Endothelial cell of umbilical vein (primary cell): Measurements from ENCODE around the gene SLC22A9. TPM values are rescaled to one million over a fixed set of nuclear protein-coding genes. Genes with fewer than 3 reads are reported as not detected.

Experiments
- BruUV-seq: library from RNA; stranded (reverse); fragments of 400-500 nt; replicated peaks from 2 replicates; lab custom pipeline; 2021; lab: Mats Ljungman, UMichigan
- CTCF ChIA-PET: fragments of 300-600, 350-600 bp; sonication (Branson Sonifier 250); formaldehyde crosslinking; loops from one replicate; lab custom pipeline; 2021; ENCODE audit warnings: antibody characterized with exemption, inconsistent platforms; lab: Charles Lee
- POLR2A ChIA-PET: fragments of 300-600, 350-600 bp; sonication (Branson Sonifier 250); formaldehyde crosslinking; loops from one replicate; lab custom pipeline; 2021; ENCODE audit warnings: antibody characterized with exemption, inconsistent platforms; lab: Charles Lee
- DNase-seq: peaks from one replicate; pipeline ENCODE4 v3.0.0-alpha.2; 2011; ENCODE audit warnings: low read depth, low spot score
- FAIRE-seq: peaks from 2 replicates; lab custom pipeline; 2011; peaks lifted over from hg19 to GRCh38; lab: Jason Lieb, UNC
- H2AFZ ChIP-seq: 2 replicates; pipeline ENCODE4 v1.6.0; 2012; ENCODE audit warnings: low read depth, low read length, control low read depth, inconsistent platforms
- H3K27ac ChIP-seq: 2 replicates; pipeline ENCODE4 v1.5.1; 2011; ENCODE audit warnings: low read depth, mild to moderate bottlenecking, control low read depth, low read length, moderate library complexity; ENCODE audit not compliant: insufficient read depth
- H3K27me3 ChIP-seq, 2 experiments: 2 replicates each; pipeline versions ENCODE4 v1.6.0 to v1.6.1; 2011; ENCODE audit warnings: low read length in 2 of 2, mixed read lengths in 1 of 2; ENCODE audit not compliant: control insufficient read depth in 2 of 2, insufficient read depth in 2 of 2
- H3K36me3 ChIP-seq, 2 experiments: 2 replicates in 1 of 2; 3 replicates in 1 of 2; pipeline ENCODE4 v1.5.1; 2011; ENCODE audit warnings: low read length in 2 of 2, mild to moderate bottlenecking in 1 of 2, moderate library complexity in 1 of 2; ENCODE audit not compliant: control insufficient read depth in 2 of 2, insufficient read depth in 2 of 2; ENCODE audit errors: extremely low read depth in 1 of 2
- H3K4me1 ChIP-seq: 3 replicates; pipeline ENCODE4 v1.5.1; 2011; ENCODE audit warnings: mild to moderate bottlenecking, low read length; ENCODE audit not compliant: control insufficient read depth, insufficient read depth; ENCODE audit errors: extremely low read depth
- H3K4me2 ChIP-seq: 2 replicates; pipeline ENCODE4 v1.6.1; 2011; ENCODE audit warnings: low read length, control low read depth, mixed read lengths; ENCODE audit not compliant: insufficient read depth
- H3K4me3 ChIP-seq, 3 experiments: fragments of 200-600 bp in 1 of 3; sonication (generic), shearing (Covaris generic) in 1 of 3; replicated peaks in 1 of 3; 2 replicates each; pipeline ENCODE4 v1.5.1; 2011 to 2016; ENCODE audit warnings: control low read depth in 3 of 3, low read length in 3 of 3, mild to moderate bottlenecking in 2 of 3, inconsistent platforms in 1 of 3, low read depth in 1 of 3, moderate library complexity in 1 of 3; ENCODE audit not compliant: insufficient read depth in 1 of 3
- H3K79me2 ChIP-seq: 2 replicates; pipeline ENCODE4 v1.6.0; 2012; ENCODE audit warnings: low read length, inconsistent platforms; ENCODE audit not compliant: control insufficient read depth, insufficient read depth
- H3K9ac ChIP-seq: replicated peaks from 2 replicates; pipeline ENCODE3; 2011; ENCODE audit warnings: low read length, control low read depth; ENCODE audit not compliant: insufficient read depth; ENCODE audit errors: extremely low read depth
- H3K9me1 ChIP-seq: replicated peaks from 3 replicates; pipeline ENCODE4 v1.6.0; 2011; ENCODE audit warnings: mild to moderate bottlenecking, low read length; ENCODE audit not compliant: control insufficient read depth, insufficient read depth; ENCODE audit errors: extremely low read depth
- H3K9me3 ChIP-seq: replicated peaks from 2 replicates; pipeline ENCODE4 v1.5.1; 2012; ENCODE audit warnings: low read length, inconsistent platforms; ENCODE audit not compliant: control insufficient read depth, insufficient read depth
- H4K20me1 ChIP-seq: replicated peaks from 2 replicates; pipeline ENCODE3; 2011; ENCODE audit warnings: mild to moderate bottlenecking, low read length; ENCODE audit not compliant: control insufficient read depth, insufficient read depth; ENCODE audit errors: extremely low read depth
- CTCF ChIP-seq, 2 donors: IDR thresholded peaks; 1 replicate in 1 of 2; 2 replicates in 1 of 2; pipeline ENCODE4 v1.5.1; 2011; ENCODE audit warnings: low read length in 2 of 2, mild to moderate bottlenecking in 2 of 2, moderate library complexity in 2 of 2, control low read depth in 1 of 2, inconsistent platforms in 1 of 2, low read depth in 1 of 2; ENCODE audit not compliant: insufficient read depth in 1 of 2; ENCODE audit errors: extremely low read depth in 1 of 2
- EZH2 ChIP-seq: IDR thresholded peaks from 2 replicates; pipeline ENCODE4 v1.6.1; 2012; ENCODE audit warnings: borderline replicate concordance, low read depth, mild to moderate bottlenecking, moderate library complexity, low read length, inconsistent platforms; ENCODE audit not compliant: severe bottlenecking
- FOS ChIP-seq: IDR thresholded peaks from 2 replicates; pipeline ENCODE4 v1.6.1; 2011; ENCODE audit warnings: mild to moderate bottlenecking, low read length, moderate library complexity, borderline replicate concordance; ENCODE audit not compliant: insufficient read depth
- GATA2 ChIP-seq: IDR thresholded peaks from 2 replicates; pipeline ENCODE4 v1.7.0; 2011; ENCODE audit warnings: low read depth, mild to moderate bottlenecking, moderate library complexity, mixed read lengths, low read length; ENCODE audit not compliant: insufficient read length, insufficient read depth
- JUN ChIP-seq: IDR thresholded peaks from 2 replicates; pipeline ENCODE4 v1.6.1; 2011; ENCODE audit warnings: borderline replicate concordance, low read depth; ENCODE audit not compliant: insufficient read length, insufficient read depth
- MAX ChIP-seq: IDR thresholded peaks from 2 replicates; pipeline ENCODE4 v1.6.1; 2011; ENCODE audit not compliant: insufficient read depth, insufficient read length
- MYC ChIP-seq: IDR thresholded peaks from one replicate; pipeline ENCODE4 v1.6.1; 2011; ENCODE audit warnings: mild to moderate bottlenecking, low read depth, low read length
- POLR2A ChIP-seq: IDR thresholded peaks from 2 replicates; pipeline ENCODE4 v1.6.1; 2012; ENCODE audit warnings: low read depth, mild to moderate bottlenecking, control low read depth, low read length
- POLR2AphosphoS5 ChIP-seq: IDR thresholded peaks from 2 replicates; pipeline ENCODE4 v1.6.1; 2012; ENCODE audit warnings: low read depth, mild to moderate bottlenecking, control low read depth, low read length, moderate library complexity; ENCODE audit not compliant: insufficient read depth
- dilution Hi-C: fragments of 300-500 bp; cut with MboI; formaldehyde crosslinking; loops from one replicate; pipeline ENCODE4 v1.15.0; 2019; ENCODE audit warnings: low sequenced_read_pairs; ENCODE audit not compliant: extremely low pct_ligation_motif_present
- intact Hi-C: fragments of 100-400 bp; cut with micrococcal nuclease; formaldehyde crosslinking; loops from one replicate; pipeline ENCODE4 v1.10.0; 2022
- polyA plus RNA-seq, 4 experiments: library from polyadenylated mRNA; depleted of rRNA in 3 of 4; stranded (reverse) in 3 of 4; unstranded in 1 of 4; fragments of >200 nt; gene quantifications; 2 replicates each; pipeline versions ENCODE4 v1.2.1 to v1.2.3, GENCODE V29; 2011 to 2012; ENCODE audit warnings: missing spikeins in 1 of 4
- total RNA-seq: library from RNA; stranded (reverse); gene quantifications from 2 replicates; pipeline ENCODE4 v1.2.3, GENCODE V29; 2021

SLC22A9 gene
- total and polyA plus RNA-seq, 2 donors (not counting 3 experiments of a cell fraction or from before 2014, with no cell fraction given): not detected

- no peak for FAIRE-seq
- Histone ChIP-seq H2AFZ (no peak overlapping the region), H3K9ac (no peak overlapping the region), H3K27me3 (no peaks in the 10 kb centered on the region), H3K4me2 (no peak overlapping the region), H3K4me3 (no peak overlapping the region), H3K9me3 (no peaks in the 10 kb centered on the region), H3K9me1 (no peaks in the 10 kb centered on the region), H4K20me1 (no peaks in the 10 kb centered on the region), H3K27ac (no peak overlapping the region), H3K36me3 (no peaks in the 10 kb centered on the region), H3K79me2 (no peaks in the 10 kb centered on the region), H3K4me1 (no peaks in the 10 kb centered on the region)
- TF ChIP-seq JUN (no peak), POLR2A (no peak), MAX (no peak), GATA2 (no peak), POLR2AphosphoS5 (no peak), MYC (no peak), CTCF (IDR thresholded peaks at IDR 0.05; ENCODE audit: extremely low read depth in 1 of 2, insufficient read depth in 1 of 2, low read depth in 1 of 2, low read length in 2 of 2) (no peak), FOS (no peak), EZH2 (no peak)
- BruUV-seq: no TSS peak
- ChIA-PET CTCF (no interaction called here), POLR2A (no interaction called here)
- intact Hi-C loops: no loop called here
- dilution Hi-C loops: no loop called here
- no peak for DNase-seq
Measured at GRCh38 chr11:63417174-63417852, 47.7 kb downstream of the SLC22A9 start.
